ENCODE results near the gene WDR44. TPM values are rescaled to one million over a fixed set of nuclear protein-coding genes. Genes with fewer than 3 reads are reported as not detected.
A peak's percentile ranks its signal among the peaks of the same experiment; 100 is the strongest.

WDR44 gene
- total and polyA plus RNA-seq, 2 donors (not counting 1 experiment from before 2014, with no cell fraction given): 4.1 to 24.4 TPM

DNA sequence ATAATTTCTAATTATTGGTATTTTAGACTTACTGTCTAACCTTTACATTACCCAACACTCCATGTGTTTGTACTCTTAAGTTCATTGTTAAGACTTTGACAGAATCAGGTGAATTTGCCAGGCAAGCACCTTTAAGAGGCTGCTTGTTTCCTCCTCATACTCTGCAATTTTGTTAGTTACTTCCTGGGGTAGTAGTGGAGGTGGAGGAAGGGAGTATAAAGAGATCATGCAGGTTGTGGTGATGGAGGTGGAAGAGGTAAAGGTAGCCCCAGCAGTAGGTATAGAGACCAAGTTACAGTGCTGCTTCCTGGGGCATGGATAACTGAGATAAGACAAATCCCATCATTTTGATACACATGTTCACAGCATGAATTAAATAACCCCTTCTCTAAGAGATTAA is 6.7 kb downstream of the WDR44 start:
- H3K9me3 ChIP-seq (ENCODE audit: control extremely low read depth in 1 of 3, control insufficient read depth in 2 of 3, insufficient read depth in 1 of 3, low read length in 2 of 3): no peaks in the 10 kb centered on the region
- H3K4me3 ChIP-seq (ENCODE audit: control extremely low read depth in 1 of 5, extremely low read depth in 1 of 5, insufficient read depth in 1 of 5, low read depth in 2 of 5, low read length in 4 of 5): no peak overlapping the region
- no peak overlapping the region for H3K9ac ChIP-seq (ENCODE audit: low read length)
- H3K4me2 ChIP-seq (replicated peaks; ENCODE audit: low read depth, low read length, poor library complexity, severe bottlenecking): no peak overlapping the region
- intact Hi-C loops (cut with micrococcal nuclease): no loop called here
- H2AFZ ChIP-seq (ENCODE audit: insufficient read depth, low read depth, low read length, poor library complexity, severe bottlenecking): no peak overlapping the region
- no peak overlapping the region for H3K4me3 Mint-ChIP-seq
- H3K79me2 ChIP-seq (ENCODE audit: control insufficient read depth, insufficient read depth, low read length): peaks cover 82% of the 10 kb centered on the region
- peak overlapping the region; percentile 50 for H3K27ac Mint-ChIP-seq
- peak overlapping the region in 1 of 2 donors; percentile 33 for H3K27ac ChIP-seq (ENCODE audit: low read length in 2 of 2)
- H3K4me1 Mint-ChIP-seq: peaks cover 47% of the 10 kb centered on the region
- ChIA-PET POLR2A (no interaction called here), CTCF (no interaction called here)
- no peaks in the 10 kb centered on the region for H3K36me3 ChIP-seq (replicated peaks in 1 of 2; ENCODE audit: control extremely low read depth in 1 of 2, control insufficient read depth in 1 of 2, extremely low read depth in 1 of 2, insufficient read depth in 2 of 2, low read length in 1 of 2)
- no peaks in the 10 kb centered on the region for H3K27me3 ChIP-seq (replicated peaks in 1 of 4; ENCODE audit: control extremely low read depth in 1 of 4, control insufficient read depth in 3 of 4, insufficient read depth in 4 of 4, low read length in 3 of 4)
- peaks cover 41 to 46% of the 10 kb centered on the region in 2 donors for H3K4me1 ChIP-seq (ENCODE audit: control insufficient read depth in 2 of 2, insufficient read depth in 2 of 2, low read length in 2 of 2)
- no peaks in the 10 kb centered on the region for H3K27me3 Mint-ChIP-seq
- TF ChIP-seq, protein P1, sequence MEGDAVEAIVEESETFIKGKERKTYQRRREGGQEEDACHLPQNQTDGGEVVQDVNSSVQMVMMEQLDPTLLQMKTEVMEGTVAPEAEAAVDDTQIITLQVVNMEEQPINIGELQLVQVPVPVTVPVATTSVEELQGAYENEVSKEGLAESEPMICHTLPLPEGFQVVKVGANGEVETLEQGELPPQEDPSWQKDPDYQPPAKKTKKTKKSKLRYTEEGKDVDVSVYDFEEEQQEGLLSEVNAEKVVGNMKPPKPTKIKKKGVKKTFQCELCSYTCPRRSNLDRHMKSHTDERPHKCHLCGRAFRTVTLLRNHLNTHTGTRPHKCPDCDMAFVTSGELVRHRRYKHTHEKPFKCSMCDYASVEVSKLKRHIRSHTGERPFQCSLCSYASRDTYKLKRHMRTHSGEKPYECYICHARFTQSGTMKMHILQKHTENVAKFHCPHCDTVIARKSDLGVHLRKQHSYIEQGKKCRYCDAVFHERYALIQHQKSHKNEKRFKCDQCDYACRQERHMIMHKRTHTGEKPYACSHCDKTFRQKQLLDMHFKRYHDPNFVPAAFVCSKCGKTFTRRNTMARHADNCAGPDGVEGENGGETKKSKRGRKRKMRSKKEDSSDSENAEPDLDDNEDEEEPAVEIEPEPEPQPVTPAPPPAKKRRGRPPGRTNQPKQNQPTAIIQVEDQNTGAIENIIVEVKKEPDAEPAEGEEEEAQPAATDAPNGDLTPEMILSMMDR (IDR thresholded peaks at IDR 0.05): no peak
- no peak for TF ChIP-seq EZH2 (IDR thresholded peaks at IDR 0.05; ENCODE audit: borderline replicate concordance, insufficient read depth, low read depth, low read length, poor library complexity, severe bottlenecking)
- H4K20me1 ChIP-seq (ENCODE audit: control insufficient read depth, insufficient read depth, low read length, poor library complexity, severe bottlenecking): peaks cover 4% of the 10 kb centered on the region
- H3K9me3 Mint-ChIP-seq (ENCODE audit: insufficient read depth): no peaks in the 10 kb centered on the region
- DNase-seq (no peak), ATAC-seq (ENCODE audit: low read depth) (no peak)

DNA sequence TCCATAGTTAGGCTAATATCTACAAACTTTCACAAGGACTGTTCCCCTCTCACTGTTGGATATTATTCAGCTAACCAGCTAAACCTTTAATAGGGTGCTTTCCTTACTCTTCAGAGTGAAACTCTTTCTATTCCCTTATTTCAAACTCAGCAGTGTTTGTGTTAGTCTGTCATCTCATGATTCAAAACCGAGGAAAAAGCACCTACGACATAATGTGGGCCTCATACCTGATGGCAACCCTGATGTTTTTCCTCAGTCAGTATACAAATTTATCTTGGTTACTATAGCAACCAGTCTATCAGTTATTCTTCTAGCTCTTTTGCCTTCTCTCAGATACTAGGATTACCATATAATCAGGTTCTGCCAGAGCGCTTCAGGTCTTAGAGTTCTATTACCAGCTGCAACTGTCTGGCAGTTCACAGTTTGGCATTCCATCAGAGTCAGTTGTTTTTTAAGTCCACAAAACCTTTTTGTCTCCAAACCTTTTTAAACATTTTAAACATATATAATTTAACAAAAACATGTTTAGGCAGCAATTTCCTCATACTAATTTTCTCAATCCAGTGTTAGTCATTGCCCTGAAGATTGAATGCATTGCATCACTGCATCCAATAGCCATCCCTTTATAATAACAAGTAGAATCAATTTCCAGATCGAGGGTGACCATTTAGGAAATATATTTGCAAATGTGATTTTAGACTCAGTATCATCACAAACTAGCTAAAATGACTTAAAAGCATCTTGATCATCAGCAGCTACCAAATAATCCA is 7.4 kb downstream of the WDR44 start:
- peaks cover 77% of the 10 kb centered on the region for H3K79me2 ChIP-seq (ENCODE audit: control insufficient read depth, insufficient read depth, low read length)

More for the DNA sequence above, 7.4 kb downstream of the WDR44 start:
- ChIA-PET POLR2A (no interaction called here), CTCF (no interaction called here)
- peaks cover 4% of the 10 kb centered on the region for H4K20me1 ChIP-seq (ENCODE audit: control insufficient read depth, insufficient read depth, low read length, poor library complexity, severe bottlenecking)
- TF ChIP-seq EZH2 (IDR thresholded peaks at IDR 0.05; ENCODE audit: borderline replicate concordance, insufficient read depth, low read depth, low read length, poor library complexity, severe bottlenecking): no peak
- TF ChIP-seq, protein P1 (IDR thresholded peaks at IDR 0.05): no peak
- H3K4me2 ChIP-seq (replicated peaks; ENCODE audit: low read depth, low read length, poor library complexity, severe bottlenecking): no peak overlapping the region
- WGBS (ENCODE audit: insufficient coverage): no CpG with 5 or more reads among the region's 4 CpGs
- Mint-ChIP-seq H3K9me3 (ENCODE audit: insufficient read depth) (no peaks in the 10 kb centered on the region), H3K4me1 (peaks cover 40% of the 10 kb centered on the region), H3K27ac (no peak overlapping the region), H3K4me3 (no peak overlapping the region), H3K27me3 (no peaks in the 10 kb centered on the region)
- H3K36me3 ChIP-seq (replicated peaks in 1 of 2; ENCODE audit: control extremely low read depth in 1 of 2, control insufficient read depth in 1 of 2, extremely low read depth in 1 of 2, insufficient read depth in 2 of 2, low read length in 1 of 2): no peaks in the 10 kb centered on the region
- peak overlapping the region in 1 of 2 donors; percentile 33 for H3K27ac ChIP-seq (ENCODE audit: low read length in 2 of 2)
- ATAC-seq (ENCODE audit: low read depth): peak; percentile 31
- no peak overlapping the region for H3K9ac ChIP-seq (ENCODE audit: low read length)
- H2AFZ ChIP-seq (ENCODE audit: insufficient read depth, low read depth, low read length, poor library complexity, severe bottlenecking): no peak overlapping the region
- no peaks in the 10 kb centered on the region for H3K27me3 ChIP-seq (replicated peaks in 1 of 4; ENCODE audit: control extremely low read depth in 1 of 4, control insufficient read depth in 3 of 4, insufficient read depth in 4 of 4, low read length in 3 of 4)
- H3K4me3 ChIP-seq (ENCODE audit: control extremely low read depth in 1 of 5, extremely low read depth in 1 of 5, insufficient read depth in 1 of 5, low read depth in 2 of 5, low read length in 4 of 5): no peak overlapping the region
- no peaks in the 10 kb centered on the region for H3K9me3 ChIP-seq (ENCODE audit: control extremely low read depth in 1 of 3, control insufficient read depth in 2 of 3, insufficient read depth in 1 of 3, low read length in 2 of 3)
- peaks cover 34 to 39% of the 10 kb centered on the region in 2 donors for H3K4me1 ChIP-seq (ENCODE audit: control insufficient read depth in 2 of 2, insufficient read depth in 2 of 2, low read length in 2 of 2)
- intact Hi-C loops (cut with micrococcal nuclease): no loop called here
- peak; percentile 45 for DNase-seq
